GM19193 (cell line): ENCODE data around the gene PAQR5.

ENCODE experiments used
- POLR2A ChIP-seq: IDR thresholded peaks from 4 replicates; pipeline ENCODE4 v1.6.1; 2011; ENCODE audit not compliant: insufficient read depth, insufficient read length; ENCODE audit errors: extremely low read depth

Gene PAQR5

DNA sequence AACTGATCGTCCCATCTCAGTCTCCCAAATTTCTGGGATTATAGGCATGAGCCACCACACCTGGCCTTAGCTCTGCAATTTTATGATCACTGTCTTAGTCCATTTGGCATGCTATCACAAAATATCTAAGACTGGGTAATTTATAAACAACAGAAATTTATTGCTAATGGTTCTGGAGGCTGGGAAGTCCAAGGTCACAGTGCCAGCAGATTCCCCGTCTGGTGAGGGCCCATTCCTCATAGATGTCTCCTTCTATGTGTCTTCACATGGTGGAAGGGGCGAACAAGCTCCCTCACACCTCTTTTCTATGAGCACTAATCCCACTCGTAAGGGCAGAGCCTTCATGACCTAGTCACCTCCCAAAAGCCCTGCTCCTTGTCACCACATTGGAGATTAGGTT lies 60.1 kb downstream of the PAQR5 start:
- TF ChIP-seq POLR2A, result no peak

- no peak for TF ChIP-seq POLR2A
Measured at GRCh38 chr15:69359722-69360121, 61.0 kb downstream of the PAQR5 start.

- TF ChIP-seq POLR2A, result no peak
Measured at GRCh38 chr15:69360642-69361041, 61.9 kb downstream of the PAQR5 start.

DNA sequence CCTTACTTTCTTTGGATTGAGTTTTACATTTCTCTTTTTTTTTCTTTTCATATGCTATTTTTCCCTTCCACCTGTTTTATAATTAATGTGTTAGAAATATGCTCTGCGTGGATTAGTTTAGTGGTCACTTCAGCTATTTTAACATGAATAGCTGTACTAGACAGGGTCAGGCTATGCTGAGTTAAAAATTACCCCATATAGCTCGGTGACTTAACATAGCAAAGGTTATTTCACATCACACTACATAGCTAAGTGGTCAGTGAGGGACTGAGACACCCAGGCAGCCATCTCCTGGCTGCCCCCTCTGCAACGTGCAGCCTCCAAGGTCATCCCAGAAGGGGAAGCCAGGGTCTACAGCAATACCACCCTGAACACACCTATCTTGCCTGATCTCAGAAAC lies 68.5 kb downstream of the PAQR5 start:
- TF ChIP-seq POLR2A, result no peak

DNA sequence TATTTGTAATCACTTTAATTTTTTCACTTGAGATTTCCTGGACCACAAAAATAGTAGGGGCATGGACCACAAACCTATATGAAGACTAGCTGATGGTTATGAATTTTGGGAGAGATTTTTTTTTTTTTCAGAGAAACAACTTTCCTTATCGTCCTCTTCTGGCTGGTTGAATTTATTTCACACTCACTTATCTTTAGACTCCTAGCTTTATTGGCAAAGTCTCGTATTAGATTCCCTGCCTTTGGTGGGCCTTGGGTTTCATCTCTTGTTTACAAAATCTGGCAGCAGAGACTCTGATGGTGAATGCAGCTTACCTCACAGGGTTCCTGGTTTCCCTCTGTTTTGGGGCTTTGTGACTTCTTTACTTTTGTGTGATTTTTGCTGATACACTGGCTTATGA lies 70.9 kb downstream of the PAQR5 start:
- no peak for TF ChIP-seq POLR2A

DNA sequence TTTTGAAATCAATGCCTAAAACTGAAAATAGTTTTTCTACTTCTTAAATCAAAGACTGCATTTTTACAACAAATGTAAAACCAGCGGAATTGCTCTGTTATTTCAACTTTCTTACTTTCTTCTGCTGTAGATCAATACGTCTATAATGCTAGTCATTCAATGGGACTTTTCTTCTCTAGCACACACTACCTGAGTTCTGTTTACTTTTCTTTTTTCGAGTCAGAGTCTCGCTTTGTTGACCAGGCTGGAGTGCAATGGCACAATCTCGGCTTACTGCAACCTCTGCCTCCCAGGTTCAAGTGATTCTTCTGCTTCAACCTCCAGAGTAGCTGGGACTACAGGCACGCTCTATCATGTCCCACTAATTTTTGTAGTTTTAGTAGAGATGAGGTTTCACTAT lies 74.7 kb downstream of the PAQR5 start:
- TF ChIP-seq POLR2A, result no peak

DNA sequence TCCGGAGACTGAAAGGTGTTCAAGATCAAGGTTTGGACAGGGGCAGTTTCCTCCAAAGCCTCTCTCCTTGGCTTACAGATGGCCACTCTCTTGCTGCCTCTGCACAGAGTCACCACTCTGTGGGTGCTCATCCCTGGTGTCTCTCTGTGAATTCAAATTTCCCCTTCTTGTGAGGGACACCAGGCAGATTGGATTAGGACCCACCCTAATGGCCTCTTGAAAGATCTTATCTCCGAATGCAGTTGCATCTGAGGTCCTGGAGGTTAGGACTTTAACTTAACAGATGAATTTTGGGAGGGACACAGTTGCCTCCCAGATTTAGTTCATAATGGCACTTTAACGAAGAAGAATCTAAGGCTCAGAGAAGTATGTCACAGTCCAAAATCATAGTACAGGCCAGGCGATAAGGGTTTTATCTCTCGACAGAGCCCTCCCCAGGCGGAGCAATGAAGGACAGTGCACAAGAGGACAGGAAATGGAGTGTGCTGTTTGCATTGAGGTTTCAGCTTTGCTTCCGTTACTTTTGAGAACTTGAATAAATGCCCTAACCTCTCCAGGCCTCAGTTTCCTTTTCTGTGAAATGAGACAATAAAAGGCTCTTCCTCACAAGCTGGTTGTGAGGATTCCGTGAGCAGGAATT lies 76.6 kb downstream of the PAQR5 start:
- no peak for TF ChIP-seq POLR2A

GRCh38 chr15:69377216-69377970 lies 78.7 kb downstream of the PAQR5 start:
- TF ChIP-seq POLR2A, result no peak

GRCh38 chr15:69380100-69380725 lies 81.5 kb downstream of the PAQR5 start:
- TF ChIP-seq POLR2A, result no peak

DNA sequence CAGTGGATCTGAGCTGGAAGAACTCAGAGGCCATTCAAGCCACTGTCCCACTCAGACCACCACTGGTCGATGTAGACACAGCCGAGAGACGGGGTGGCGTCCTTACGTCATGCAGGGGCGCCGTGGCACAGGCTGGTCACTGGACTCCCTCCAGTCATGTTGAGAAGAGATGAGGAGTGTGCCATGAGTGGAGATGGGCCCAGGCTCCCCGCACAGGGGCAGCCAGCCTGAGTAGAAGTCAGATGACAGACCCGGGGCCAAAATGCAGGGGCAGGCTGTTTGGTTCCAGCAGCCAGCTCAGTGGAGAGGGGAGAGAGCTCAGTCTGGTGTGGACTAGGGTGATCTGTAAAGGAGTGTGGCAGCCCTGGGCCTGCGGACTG lies 82.0 kb downstream of the PAQR5 start:
- TF ChIP-seq POLR2A, result no peak

GRCh38 chr15:69384626-69385598 lies 86.2 kb downstream of the PAQR5 start:
- TF ChIP-seq POLR2A, result no peak

- no peak for TF ChIP-seq POLR2A
Measured at GRCh38 chr15:69385831-69386230, 87.1 kb downstream of the PAQR5 start.

GRCh38 chr15:69386284-69386683 lies 87.6 kb downstream of the PAQR5 start:
- no peak for TF ChIP-seq POLR2A

GRCh38 chr15:69388260-69388705 lies 89.6 kb downstream of the PAQR5 start:
- no peak for TF ChIP-seq POLR2A

DNA sequence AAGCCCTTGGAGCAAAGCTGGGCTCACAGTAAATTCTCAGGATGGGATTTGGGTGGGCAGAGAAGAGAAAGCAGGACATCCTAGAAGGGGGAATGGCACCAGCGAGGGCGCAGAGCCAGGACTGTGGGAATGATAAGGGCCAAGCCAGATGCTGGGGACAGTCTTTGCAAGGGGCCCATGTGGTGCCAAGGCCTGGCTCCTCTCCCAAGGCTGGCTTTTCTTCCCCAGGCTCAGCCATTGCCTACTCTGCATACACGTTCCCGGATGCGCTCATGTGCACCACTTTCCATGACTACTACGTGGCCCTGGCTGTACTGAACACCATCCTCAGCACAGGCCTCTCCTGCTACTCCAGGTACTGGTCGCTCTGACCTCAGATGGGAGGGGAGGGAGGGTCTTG lies 90.7 kb downstream of the PAQR5 start:
- no peak for TF ChIP-seq POLR2A

GRCh38 chr15:69390575-69390974 lies 91.9 kb downstream of the PAQR5 start:
- no peak for TF ChIP-seq POLR2A
